GM18511 (cell line): Measurements from ENCODE around the gene CHST5.
"Not testable (repeated sequence)": the region's sequence is repeated elsewhere in the genome, so short reads cannot be mapped to it uniquely, and the experiment has no call there.

Experiments
- ATAC-seq: cut with Tn5 transposase; IDR thresholded peaks from one replicate; pipeline ENCODE4 v1.9.1; 2021; ENCODE audit warnings: mild to moderate bottlenecking, moderate library complexity; ENCODE audit not compliant: unreplicated experiment

The CHST5 gene

DNA sequence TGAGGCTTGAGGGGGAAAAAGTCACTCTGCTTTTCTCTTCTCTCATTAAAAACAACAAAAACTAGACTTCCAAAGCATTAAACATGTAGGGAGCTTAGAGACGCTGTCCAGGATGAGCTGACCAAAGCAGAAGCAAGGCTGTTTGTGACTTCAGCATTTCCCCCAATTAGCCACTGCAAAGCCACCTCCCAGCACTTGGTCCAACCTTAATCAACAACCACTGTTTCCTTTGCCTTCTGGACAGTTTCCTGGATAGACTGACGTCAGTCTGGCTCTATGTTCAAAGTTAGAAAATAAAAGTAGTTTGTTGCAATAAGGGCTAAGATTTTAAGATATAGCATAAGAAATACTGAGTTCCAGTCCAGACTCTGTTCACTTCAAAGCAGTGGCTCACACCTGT lies 17.0 kb upstream of the CHST5 start:
- ATAC-seq: no peak

DNA sequence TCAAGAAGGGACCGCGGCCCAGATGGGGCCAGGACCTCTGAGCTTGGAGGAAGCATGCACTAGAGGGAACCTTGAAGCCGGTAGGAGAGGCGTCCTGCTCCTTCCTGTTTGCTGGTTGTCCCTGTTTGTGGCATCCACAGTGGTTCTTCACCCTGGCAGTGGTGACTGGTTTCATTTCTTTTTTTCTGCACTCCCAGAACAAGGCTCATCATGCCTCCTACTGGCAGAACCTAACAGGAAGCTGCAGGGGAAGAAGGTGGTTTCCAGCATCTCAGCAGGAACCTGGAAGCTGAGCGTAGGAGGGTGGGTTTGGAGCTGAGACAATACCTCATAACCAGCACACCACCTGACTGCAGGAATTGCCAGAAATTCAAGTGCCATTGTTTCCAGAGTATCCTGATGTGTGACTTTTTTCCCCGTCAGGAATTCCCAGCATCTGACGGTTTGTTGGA lies 14.3 kb upstream of the CHST5 start:
- ATAC-seq: peak; percentile 90

DNA sequence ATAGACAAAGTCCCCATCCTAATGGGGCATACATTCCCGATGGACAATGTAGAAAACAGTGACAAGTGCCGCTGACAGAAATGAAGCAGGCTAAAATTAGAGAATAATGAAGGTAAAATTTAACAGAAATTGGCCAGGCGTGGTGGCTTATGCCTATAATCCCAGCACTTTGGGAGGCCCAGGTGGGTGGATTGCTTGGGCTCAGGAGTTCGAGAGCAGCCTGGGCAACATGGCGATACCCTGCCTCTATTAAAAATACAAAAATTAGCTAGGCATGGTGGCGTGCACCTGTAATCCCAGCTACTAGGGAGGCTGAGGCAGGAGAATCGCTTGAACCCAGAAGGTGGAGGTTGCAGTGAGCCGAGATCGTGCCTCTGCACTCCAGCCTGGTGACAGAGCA lies 12.5 kb upstream of the CHST5 start:
- ATAC-seq: not testable (repeated sequence)

DNA sequence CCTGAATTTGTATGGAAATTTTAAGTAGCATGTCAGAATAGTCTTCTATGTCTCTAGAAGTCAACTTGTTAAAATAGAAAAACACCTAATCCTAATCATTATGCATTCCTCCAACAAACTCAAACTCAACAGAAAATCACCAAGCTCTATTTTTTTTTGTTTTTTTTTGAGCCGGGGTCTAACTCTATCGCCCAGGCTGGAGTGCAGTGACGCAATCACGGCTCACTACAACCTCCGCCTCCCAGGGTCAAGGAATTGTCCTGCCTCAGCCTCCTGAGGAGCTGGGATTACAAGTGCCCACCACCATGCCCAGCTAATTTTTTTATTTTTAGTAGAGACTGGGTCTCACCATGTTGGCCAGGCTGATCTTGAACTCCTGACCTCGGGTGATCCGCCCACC lies 10.4 kb upstream of the CHST5 start:
- ATAC-seq: no peak

DNA sequence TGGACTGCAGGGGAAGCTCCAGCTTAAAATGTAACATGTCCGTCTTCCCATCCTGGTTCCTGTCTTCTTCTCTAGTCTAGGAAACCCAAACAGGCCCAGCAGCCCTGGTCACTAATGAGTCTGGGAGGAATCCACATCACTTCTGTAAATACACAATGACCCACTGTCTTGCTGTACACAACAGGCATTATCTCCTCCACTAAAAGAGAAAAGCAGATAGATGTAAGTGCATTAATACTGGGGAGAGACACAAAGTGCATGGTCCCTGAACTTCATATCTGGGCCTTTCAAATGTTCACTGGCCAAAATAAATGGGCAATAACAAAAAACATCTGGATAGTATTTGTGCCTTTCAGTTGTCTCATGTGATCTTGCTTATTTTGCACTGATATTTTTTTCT lies 10.0 kb upstream of the CHST5 start:
- ATAC-seq: not testable (repeated sequence)

DNA sequence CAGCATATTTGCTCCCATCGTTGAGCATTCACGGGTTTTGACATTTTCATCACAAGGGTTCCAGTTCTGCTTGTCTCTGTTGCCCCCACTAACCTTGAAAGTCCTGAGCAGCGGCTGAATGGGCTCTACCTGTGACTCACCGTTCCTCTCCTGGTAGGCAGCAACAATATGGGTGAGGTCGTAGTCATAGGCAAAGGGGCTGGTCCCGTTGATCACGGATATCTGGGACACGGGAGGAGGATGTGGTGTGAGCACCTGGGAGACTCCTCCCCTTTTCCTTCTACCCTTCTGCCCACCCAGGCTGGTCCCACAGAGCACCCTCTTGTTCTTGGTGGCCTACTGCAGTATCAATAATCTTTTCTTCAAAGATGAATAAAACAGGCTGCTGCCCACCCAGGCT lies 6.6 kb upstream of the CHST5 start:
- not testable (repeated sequence) for ATAC-seq

DNA sequence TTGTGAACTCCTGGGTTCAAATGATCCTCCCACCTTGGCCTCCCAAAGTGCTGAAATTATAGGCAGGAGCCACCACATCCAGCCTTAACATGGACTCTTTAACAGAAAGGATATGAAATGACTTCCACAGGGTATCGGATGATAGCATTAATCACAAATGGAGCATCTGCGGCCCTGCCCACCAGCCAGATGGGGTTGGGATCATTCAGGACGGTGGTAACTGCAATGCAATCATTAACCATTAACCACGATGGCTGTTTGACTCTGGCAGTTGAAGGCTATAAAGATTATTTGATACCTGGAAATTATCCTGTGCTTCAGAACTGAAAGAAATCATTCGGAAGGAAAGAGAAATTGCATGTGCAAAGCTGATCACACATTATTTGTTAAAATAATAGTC lies 5.3 kb upstream of the CHST5 start:
- ATAC-seq: no peak

DNA sequence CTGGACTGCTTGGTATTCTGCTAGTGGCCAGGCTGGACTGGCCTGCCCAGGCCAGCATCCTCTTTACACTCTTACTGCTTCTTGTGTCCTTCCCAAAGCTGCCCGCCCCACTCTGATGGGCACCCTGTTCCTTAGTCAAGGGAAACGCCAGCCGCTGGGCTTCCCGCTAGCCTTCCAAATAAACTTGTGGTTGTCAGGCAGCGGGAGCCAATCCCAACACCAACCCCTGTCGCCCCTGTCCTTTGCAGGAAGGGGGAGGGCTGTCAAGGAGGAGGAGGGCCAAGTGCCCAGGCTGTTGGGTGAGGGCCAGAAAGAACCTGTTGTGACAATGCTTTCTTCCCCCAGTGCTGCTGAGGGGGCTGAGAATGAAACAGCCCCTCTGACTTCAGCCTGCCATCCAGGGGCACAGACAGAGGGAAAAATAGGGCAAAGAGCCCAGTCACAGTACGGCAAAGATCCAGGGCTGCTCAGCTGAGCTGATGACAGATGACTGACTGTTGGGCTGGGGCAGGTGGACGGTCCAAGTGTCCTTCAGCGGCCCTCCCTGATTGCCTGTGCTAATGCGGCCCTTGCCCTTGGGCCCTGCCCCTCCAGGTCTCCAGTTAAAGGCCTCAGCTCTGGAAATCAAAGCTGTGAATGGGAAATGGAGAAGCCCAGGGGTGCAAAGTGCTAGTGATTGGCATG lies 3.1 kb upstream of the CHST5 start:
- not testable (repeated sequence) for ATAC-seq

DNA sequence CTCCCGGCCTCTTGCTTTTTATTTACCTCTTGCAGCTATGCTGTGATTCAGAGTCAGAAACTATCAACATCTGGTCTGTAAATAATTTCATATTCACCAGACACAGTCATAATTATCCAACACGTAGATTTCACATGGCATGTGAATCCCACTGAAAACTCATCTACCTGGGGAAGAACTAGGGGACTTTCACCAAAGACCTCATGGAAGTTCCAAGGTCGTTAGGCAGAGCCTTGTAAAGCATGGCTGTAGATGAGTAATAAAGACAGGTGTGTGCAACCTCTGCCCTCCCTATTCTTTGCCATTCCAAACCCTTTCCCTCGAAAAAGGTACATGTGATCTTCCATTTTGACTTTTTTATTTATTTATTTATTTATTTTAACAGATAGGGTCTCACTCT lies 1.9 kb upstream of the CHST5 start:
- no peak for ATAC-seq

DNA sequence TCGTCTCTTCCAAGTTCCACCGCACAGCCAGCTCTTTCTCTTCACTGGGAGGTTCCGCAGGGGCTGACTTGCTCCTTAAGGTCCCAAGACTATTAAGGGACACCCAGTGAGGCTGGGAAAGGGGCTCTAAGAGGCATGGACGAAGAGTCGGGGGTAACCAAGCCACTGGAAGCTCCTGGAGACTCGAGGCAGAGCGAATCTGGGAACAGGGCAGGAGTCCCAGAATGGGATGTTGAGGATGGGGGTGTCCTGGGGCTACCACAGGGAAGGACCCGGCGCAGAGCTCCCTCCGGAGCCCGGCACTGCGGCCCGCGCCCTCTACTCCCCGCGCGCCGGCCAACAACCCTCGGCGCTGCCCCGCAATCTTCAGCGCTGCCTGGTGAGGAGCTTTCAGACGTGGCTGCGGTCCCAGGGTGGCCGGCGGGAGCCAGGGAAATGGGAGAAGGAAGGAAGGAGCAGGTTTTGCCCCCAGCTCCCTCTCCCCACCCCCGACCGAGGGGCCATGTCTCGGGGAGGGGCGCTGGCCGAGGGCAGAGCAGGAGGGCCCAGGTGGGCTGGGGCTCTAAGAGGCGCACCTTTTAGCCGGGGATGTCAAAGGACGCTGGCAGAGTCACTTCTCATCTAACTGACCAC lies 581 bp downstream of the CHST5 start:
- ATAC-seq: no peak

DNA sequence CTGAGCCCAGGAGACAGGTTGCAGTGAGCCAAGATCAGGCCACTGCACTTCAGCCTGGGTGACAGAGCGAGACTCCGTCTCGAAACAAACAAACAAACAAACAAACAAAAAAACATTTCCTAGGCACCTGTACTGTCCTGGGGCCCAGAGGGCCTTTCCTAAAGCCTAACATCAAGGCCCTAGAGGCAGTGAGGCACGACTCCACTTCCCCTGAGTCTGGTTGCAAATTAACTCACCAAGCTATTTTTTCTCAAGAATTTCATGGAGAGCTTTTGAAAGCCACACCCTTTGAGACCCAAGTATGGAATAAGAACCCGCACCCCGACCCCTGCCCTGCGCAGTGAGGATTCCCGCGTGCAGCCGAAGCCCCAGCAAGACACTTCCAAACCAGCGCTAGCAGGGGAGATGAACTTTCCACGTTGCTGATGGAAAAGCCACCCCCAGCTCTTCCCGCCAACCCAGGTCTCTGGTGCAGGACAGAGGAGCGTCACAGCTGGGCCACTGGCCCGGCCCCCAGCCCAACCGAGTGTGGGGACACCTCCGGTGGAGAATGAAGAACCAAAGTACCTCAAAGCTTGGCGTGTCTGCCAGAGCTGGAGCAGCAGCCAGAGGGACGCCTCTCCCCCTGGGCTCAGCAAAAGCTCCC lies 1.2 kb downstream of the CHST5 start:
- ATAC-seq: no peak

DNA sequence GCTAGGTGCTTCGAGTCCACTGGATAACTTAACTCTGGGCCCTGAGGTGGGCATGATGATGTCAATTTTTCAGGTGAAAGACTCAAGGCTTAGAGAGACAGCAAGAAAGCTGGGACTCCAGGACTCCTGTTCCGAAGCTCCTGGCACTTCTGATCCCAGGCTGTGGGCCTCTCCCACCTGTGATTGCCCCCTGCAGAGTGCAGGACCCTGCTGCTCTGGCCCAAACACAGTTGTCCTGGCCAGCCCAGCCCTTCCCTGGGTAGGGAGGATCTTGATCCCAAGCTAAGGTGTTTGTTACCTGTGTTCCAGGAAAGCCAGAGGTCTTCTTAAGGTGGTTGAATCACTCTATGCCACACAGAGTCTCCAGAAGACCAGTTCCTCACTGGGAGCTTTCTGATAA lies 3.1 kb downstream of the CHST5 start:
- ATAC-seq: no peak

DNA sequence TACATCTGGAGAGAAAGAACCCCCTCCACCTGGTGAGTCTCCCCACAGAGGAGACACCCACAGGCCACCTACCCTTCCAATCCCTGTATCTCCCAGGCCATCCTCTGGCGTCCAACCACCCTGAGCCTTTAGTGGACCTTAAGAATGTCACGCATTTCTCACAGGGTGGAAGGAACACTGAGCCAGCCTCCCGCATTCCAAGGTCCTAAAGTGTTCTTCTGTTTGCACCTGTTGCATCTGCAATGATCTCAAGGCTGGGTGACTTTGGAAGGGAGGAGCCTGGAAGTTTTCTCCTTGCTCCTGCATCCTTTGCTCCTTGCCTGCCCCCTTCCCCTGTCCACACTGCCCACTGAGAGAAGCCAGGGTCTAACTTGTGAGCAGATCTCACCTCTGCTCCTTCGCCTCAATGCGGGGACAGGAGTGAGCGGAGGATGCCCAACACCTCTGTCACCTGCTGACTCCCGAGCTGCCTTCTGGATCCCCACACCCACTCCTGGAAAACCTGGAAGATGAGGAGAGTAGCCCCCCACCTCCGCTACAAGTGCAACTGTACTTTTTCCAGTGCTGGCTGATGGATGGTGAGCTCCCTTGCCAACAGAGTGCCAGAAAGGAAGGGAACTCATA lies 3.7 kb downstream of the CHST5 start:
- ATAC-seq: no peak

DNA sequence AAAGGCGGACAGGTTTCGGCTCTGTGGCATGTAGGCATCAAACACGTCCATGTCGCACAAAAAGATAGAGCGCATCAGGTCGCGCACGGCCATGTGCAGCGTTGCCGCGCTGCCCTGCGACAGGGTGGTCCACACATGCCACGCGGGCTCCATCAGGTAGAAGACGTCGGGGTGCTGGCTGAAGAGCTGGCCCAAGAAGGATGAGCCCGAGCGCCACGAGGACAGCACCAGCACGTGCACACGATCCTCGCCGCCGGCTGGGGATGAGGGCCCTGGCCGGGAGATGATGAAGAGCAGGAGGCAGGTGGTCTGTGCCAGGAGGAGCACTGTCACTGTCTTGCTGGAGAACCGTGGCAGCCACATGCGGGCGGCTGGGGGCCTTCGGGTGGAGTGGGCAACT lies 5.9 kb downstream of the CHST5 start:
- ATAC-seq: no peak

DNA sequence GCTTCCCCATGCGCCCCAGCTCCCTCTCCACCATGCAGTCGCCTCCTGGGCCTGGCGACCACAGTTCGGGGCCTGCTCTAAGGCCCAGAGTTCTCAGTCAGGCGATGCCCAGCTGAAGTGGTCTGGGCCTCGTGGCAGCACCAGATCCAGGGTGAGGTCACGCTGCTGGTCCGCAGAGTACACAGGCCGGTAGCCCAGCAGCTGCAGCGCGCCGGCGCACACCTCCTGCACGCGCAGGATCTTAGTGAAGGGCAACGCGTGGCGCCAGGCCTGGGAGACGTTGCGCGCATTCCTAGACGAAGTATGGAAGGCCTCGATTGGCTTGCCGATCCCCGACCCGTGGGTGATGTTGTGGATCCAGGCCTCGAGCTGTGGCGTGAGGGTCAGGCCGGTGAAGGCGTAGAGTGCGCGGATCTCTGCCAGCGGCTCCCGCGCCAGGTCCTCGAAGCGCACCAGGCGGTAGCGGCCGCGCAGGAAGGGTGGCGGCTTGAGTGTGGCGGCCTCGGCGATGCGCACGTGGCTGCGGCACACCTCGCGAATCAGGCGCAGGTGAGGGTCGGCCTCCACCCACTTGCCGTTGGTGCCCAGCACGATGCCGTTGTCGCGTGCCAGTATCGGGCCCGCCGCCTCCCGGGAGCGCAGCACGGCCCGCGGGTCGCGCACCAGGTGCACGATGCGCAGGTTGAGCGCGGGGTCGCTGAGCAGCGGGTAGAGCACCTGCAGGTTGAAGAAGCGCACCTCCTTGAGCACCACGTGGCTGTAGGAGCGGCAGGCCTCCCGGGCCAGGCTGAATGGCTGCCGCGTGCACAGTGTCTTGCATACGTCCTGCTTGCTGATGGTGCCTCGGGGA lies 6.6 kb downstream of the CHST5 start:
- no peak for ATAC-seq

DNA sequence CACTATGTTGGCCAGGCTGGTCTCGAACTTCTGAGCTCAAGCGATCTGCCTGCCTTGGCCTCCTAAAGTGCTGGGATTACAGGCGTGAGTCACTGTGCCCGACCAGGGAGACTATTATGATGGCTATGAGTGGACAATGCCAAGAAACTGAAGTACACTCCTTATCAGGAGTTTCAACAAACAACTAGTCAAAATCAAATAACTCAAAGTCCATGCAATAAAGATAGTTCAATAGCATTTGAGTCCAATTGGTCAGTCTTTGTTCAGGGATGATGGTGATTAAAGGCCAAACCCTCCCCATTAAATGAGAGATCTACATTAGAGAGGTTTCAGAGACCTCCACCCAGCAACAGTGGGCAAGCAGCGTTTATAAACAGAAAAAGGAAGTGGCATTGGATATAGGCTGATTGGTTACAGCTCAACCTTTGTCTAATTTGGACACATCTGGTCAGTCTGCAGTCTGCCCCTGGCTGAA lies 8.0 kb downstream of the CHST5 start:
- ATAC-seq: no peak

DNA sequence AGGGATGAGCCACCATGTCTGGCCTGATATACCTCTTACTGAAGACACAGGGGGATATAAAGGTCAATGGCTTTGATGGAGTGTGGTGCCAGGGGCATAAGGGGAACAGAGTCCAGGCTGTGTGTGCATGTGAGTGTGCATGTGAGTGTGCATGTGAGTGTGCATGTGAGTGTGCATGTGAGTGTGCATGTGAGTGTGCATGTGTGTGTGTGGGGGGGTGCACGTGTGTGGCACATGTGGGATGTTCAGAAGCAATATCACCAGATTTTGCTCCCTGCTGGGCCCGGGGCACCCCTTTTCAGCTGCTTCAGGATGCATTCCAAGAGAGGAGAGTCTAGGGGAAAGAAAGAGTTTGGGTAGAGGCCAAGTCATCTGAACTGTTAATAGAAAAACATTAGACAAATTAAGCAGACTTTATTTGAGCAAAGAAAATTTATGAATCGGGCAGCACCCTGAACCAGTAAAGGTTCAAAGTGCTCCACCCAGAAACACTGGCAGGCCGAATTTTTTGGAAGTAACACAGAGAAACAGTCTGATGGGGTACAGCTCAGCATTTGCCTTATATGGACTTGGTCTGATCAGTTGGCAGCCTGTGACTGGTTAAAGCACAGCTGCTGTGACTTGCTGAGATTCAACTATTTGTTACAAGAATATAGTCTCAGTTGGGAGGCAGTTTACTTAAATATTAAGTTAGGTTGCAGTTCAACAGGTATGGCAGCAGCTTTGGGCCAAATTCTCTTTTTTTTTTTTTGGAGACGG lies 9.7 kb downstream of the CHST5 start:
- ATAC-seq: no peak

DNA sequence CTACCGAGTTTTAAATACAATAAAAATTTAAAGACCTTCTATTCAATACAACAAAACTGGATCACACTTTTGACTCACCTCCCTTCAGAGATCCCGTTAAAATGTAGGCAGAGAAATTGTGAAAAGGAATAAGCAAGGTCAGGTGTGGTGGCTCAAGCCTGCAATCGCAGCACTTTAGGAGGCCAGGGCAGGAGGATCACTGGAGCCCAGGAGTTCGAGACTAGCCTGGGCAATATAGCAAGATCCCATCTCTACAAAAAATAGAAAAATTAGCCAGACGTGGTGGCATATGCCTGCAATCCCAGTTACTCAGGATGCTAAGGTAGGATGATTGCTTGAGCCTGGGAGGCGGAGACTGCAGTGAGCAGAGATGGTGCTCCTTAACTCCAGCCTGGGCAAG lies 16.7 kb downstream of the CHST5 start:
- no peak for ATAC-seq

DNA sequence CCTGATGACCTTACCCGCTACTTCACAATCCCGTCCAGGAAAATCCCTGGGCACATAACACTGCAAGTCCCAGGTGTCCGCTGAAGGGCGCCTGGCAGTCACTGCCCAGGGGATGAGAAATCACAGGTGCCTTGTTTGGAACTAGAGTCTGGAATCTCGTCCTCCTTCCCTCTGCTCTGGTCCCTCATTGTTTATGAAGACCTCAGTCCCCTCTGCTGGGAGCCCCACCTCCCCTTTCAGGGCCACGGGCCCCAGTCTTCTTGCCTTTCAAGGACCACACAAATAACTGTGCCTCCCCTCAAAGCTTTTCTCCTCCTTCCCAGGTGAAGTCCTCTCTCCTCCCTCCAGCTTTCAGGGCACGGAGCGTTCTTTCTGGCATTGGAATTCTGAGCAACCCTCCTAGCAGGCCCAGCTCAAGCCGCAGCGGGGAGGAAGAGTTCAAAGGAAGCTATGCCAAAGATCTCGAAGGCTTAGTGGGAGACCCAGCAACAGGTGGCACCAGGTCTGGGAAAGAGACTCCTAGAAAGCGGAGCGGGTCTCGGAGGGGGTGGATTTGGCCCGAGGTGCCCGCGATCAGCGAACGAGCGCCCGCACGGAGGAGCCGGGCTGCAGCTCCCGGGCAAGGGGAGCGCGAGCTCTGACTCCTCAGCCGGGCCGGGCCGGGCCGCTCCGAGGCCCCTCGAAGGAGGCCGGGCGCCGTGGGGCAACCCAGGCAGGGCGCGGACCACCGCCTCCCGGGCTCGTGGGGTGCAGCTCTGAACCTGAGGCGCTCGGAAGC lies 19.5 kb downstream of the CHST5 start:
- peak; percentile 35 for ATAC-seq
